SW 1271 (cell line): ENCODE results near the gene GORAB.

Experiments
- DNase-seq, 2 experiments: peaks; one replicate each; lab custom pipeline; 2025; lab: John Stamatoyannopoulos, UW

GORAB gene

DNA sequence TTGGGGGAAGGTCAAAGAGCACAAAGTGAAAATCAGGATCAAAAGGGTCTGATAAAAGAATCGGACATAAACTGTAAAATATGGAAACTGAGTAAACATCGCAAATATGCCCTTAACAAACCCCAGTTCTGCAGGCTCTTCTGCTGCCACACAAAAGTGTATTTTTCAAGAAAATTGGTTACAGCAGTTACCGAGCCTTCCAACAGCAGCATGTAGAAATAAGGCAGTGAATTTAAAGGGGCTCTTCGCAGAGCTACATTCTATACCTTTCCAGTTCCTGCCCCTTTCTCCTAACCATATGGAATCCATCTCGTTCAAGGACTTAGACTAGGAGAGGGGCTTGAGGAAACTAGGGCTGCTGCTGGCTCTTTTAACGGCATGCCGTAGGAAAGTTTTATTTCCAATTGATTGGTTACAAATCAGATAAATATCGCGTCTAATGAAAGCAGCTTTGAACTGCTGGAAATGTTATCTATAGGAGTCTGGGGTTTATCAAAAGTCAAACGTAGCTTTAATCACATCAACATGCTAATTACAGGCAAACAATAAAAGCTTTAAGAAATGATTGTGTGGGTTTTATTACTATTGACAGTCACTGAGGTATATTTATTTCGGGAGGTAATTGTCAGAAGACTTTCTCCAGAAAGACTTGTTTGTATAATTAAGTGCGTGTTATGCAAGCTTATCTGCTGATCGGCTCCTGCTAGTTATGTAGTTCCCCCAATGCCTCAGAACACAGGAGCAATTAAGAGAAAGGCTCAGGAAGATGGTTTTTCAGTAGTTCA lies 59.1 kb downstream of the GORAB start:
- no peak for DNase-seq

DNA sequence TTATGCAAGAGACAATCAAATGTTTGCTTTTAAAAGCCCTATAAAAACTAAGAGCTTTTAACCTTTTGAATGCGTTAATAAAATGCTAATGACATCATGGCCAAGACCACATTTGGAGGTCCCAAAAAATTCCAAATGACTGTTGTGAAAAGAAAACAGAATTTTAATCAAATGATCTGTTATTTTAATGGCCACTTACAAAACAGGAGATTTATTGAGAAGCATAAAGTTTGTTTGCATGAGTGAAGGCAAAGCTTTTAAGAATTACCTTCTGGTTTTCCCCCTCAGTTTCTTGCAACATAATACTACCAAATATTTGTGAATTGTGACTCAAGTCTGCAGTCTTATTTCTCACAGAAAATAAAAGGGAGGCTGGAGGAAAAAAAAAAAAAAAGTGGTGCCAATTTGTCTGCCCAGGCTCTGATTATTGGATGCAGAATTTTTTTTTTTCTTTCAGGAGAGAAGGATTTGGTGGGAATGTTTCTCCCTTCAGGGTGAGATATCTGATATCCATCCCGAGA lies 60.7 kb downstream of the GORAB start:
- DNase-seq: no peak

DNA sequence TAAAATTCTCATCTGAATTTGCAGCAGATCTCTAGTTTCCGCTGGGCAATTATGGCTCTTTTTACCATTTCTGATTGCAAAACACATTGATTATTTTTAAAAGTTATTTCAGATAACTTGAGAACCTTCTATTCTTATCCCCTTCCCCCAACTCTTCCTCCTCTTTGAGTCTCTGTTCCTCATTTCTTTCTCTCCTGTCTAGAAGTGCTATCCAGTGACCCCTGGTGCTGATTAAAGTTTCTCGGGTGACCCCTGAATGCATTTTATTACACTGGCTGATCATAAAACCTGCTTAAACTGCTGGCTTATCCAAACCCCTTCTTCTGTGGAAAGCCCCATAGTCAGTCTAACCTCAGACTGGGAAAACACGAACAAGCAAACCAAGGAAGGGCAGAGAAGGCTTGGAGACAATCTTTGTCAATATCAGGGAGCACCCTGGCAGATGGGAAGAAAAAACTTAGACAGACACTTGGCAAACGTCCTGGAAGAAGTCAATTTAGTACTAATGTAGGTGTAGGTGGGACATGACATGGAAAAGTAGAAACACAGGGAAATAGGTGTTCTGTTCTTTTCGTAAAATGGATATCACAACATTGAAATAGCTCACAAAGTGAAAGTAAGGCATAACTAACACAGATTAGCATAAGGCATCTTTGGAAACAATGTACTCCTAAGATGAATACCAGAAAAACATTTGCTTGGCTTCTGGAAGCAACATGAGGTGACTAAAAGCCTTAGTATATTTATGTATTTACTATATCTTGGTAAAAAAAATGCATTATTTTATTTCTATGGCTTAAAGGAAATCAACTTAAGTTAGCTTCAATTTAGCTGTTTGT lies 61.4 kb downstream of the GORAB start:
- DNase-seq: no peak

DNA sequence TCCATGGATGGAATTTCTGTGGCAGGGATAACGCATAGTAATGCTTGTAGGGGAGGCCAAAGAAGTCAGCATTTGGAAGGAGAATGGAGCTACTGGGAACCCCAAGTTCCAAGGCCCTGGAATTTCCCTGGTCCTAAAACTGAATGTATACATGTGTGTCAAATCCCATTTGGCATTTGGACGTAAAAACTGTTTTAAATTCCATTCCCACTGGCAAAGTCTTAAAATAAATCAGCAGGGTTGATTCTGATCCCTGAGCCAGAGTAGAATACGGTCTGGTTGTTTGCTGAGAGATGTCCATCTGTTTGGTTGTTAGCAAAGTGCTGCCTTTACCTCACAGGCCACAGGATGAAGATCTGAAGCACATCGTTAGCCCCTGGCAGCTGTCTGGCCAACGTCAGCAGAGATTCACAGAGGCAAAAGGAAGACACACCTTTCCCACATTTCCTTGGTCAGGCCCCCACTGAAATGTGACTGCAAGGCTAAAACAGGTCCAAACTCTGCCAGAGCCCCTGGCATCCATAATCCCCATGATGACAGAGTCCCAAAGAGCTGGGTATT lies 62.2 kb downstream of the GORAB start:
- no peak for DNase-seq

DNA sequence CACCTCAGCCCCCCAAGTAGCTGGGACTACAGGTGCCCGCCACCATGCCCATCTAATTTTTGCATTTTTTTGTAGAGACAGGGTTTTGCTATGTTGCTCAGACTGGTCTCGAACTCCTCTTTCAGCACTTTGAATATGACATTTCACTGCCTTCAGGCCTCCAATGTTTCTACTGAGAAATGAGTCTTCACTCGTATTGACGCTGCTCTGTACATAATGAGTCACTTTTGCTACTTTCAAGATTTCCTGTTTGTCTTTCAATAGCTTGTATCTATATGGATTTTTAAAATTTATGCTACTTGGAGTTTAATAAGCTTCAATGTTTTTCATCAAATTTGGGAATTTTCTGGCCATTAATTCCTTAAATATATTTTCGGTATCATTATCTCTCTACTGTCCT lies 64.7 kb downstream of the GORAB start:
- no peak for DNase-seq

DNA sequence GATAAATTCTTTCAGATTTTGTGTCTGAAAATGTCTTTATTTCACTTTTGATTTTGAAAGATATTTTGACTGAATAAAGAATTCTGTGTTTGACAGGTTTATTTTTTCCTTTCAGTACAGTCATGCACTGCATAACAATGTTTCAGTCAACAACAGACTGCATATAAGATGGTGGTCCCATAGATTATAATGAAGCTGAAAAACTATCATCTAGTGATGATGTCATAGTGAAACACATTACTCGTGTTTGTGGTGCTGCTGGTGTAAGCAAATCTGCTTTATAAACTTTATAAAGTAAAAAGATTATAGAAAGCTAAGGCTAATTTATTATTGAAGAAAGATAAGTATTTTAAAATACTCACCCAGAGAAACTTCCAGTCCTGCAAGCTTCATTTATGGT lies 66.7 kb downstream of the GORAB start:
- DNase-seq: no peak

DNA sequence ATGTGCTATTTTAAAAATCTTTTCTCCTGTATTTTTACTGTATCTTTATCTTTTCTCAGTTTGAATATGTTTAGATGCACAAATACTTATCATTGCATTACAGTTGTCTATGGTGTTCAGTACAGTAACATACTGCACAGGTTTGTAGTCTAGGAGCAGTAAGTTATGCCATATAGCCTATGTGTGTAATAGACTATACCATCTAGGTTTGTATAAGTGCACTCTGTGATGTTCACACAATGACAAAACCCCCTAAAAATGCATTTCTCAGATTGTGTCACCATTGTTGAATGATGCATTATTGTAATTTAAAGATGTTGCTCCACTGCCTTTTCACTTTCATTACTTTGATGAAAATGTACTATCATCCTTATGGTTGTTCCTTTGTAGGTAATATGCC lies 67.1 kb downstream of the GORAB start:
- DNase-seq: no peak

DNA sequence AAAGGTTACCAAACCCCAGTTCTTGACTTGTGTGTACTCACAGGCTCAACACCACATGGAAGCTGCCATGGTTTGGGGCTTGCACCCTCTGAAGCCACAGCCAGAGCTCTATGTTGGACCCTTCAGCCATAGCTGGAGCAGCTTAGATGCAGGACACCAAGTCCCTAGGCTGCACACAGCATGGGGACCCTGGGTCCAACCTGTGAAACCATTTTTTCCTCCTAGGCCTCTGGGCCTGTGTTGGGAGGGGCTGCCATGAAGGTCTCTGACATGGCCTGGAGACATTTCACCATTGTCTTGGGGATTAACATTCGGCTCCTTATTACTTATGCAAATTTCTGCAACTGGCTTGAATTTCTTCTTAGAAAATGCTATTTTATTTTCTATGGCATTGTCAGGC lies 69.9 kb downstream of the GORAB start:
- DNase-seq: no peak
